Upper lobe of left lung (tissue), 4 donors: ENCODE measurements around the gene PALMD.

Experiments used
- CTCF ChIP-seq, 6 experiments: fragments of 450-650 bp in 4 of 6; fragments of 200-600 bp in 2 of 6; sonication (generic) in 2 of 6; IDR thresholded peaks; one replicate each; pipeline ENCODE4 v1.5.1; 2016 to 2019; ENCODE audit warnings: antibody characterized with exemption in 6 of 6
- POLR2A ChIP-seq, 4 donors: fragments of 450-650 bp; IDR thresholded peaks; one replicate each; pipeline ENCODE4 v1.5.1; 2016 to 2017; ENCODE audit warnings: antibody characterized with exemption in 4 of 4, mild to moderate bottlenecking in 2 of 4

GRCh38 chr1:99727575-99728185 lies 81.8 kb downstream of the PALMD start:
- TF ChIP-seq CTCF (IDR thresholded peaks at IDR 0.05), result no peak
- no peak for TF ChIP-seq POLR2A (IDR thresholded peaks at IDR 0.05)
